GM10248 (cell line): ENCODE data around the gene MLXIP.

Experiments
- CTCF ChIA-PET: fragments of 300-600 bp; sonication (Branson Sonifier 250); formaldehyde crosslinking; extraction: SDS; loops from one replicate; lab custom pipeline; 2021; ENCODE audit warnings: antibody characterized with exemption; lab: Yijun Ruan, JAX
- POLR2A ChIA-PET: fragments of 350-650 bp; sonication (Branson Sonifier 250); formaldehyde crosslinking; extraction: SDS; loops from one replicate; lab custom pipeline; 2020; ENCODE audit warnings: antibody characterized with exemption; lab: Yijun Ruan, JAX
- DNase-seq: peaks from one replicate; pipeline ENCODE4 v3.0.0; 2012; ENCODE audit errors: extremely low spot score
- TF ChIP-seq, protein P1 (sequence below): IDR thresholded peaks from 2 replicates; pipeline ENCODE4 v1.5.1; 2012; ENCODE audit warnings: mild to moderate bottlenecking, low read depth; ENCODE audit errors: extremely low read depth, missing control alignments, control extremely low read depth

The MLXIP gene

DNA sequence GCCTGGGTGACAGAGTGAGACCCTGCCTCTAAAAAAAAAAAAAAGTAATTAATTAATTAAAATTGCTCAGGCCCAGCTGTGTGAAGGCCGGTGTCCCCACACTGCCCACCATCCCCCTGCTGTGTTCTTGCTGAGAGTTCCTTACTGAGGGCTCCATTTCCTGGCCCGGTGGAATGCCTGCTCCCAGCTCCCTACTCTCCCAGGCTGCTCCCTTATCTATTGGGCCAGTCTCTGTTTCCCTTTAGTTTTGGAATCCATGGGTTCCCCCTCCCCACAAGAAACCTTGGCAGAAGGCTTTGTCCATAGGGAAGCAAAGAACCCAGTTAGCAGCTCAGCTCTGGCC lies 19.0 kb downstream of the MLXIP start:
- POLR2A ChIA-PET, result no interaction called here
- TF ChIP-seq, protein P1, sequence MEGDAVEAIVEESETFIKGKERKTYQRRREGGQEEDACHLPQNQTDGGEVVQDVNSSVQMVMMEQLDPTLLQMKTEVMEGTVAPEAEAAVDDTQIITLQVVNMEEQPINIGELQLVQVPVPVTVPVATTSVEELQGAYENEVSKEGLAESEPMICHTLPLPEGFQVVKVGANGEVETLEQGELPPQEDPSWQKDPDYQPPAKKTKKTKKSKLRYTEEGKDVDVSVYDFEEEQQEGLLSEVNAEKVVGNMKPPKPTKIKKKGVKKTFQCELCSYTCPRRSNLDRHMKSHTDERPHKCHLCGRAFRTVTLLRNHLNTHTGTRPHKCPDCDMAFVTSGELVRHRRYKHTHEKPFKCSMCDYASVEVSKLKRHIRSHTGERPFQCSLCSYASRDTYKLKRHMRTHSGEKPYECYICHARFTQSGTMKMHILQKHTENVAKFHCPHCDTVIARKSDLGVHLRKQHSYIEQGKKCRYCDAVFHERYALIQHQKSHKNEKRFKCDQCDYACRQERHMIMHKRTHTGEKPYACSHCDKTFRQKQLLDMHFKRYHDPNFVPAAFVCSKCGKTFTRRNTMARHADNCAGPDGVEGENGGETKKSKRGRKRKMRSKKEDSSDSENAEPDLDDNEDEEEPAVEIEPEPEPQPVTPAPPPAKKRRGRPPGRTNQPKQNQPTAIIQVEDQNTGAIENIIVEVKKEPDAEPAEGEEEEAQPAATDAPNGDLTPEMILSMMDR, result no peak
- DNase-seq, result no peak
- CTCF ChIA-PET, result interaction anchor here (1.5 to 4.3 kb wide), 5 partner anchors 9 to 94 kb away, joined by 3 to 20 read pairs (median 10); no protein-coding TSS in a partner anchor

DNA sequence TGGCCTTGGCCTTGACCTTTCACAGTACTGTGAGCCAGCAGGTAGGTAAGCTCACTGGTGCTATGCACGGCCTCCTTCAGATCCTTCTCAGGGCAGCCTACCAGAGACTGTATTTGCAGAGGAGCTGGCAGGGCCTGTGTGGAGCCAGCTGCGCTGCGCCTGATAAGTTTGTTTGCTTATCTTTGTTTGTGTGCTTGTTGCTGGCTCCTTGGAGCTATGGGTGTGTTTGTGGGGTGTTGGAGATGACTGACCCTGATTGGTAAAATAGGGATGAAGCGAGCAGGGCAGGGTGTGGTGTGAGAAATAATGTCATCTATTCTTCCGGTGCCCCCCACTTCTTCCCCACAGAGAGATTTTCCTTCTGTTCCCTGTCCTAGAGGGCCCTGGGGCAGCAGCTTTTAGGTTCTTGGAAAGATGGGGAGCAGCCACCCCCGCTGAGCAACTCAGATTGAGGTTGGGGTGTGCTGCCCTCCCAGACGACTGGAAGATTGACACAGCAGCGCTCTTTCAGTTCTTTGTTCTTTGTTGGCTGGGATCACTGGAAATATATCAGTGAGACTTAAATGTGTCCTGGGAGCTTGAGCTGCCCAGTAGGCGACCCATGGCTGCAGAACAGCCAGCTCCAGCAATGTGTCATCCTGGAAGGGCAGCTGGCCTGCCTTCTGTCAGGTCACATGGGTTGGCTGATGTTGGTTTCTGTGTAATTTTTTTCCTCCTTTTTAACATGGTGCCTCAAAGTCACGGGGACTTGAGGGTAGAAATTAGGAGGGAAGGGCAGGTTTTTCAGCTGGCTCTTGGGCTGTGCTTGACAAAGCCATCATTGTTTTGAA lies 19.6 kb downstream of the MLXIP start:
- DNase-seq, result no peak
- TF ChIP-seq, protein P1, result no peak
- CTCF ChIA-PET, result interaction anchor here (1.5 to 4.3 kb wide), 5 partner anchors 9 to 93 kb away, joined by 3 to 20 read pairs (median 10); no protein-coding TSS in a partner anchor
- POLR2A ChIA-PET, result no interaction called here

DNA sequence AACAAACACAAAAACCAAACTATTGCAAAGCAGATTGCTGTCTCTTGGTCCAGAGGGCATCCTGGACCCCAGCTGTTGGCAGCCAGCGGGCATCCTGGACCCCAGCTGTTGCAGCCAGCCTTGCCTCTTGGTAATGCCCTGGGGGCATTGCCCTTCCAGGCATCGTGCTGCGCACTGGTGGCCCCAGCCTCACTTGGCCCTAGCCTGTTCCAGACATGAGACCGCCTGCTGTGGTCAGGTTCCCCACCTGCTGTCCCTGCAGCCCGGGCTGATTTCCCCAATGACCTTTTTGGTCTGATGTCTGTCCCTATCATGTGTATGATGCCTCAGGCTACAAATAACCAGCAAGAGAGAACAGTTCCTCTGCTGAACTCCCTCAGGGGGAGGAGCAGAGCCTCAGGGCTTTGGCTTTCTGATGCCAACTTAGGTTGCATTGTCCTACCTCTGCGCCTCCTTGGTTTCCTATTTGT lies 20.8 kb downstream of the MLXIP start:
- TF ChIP-seq, protein P1, result no peak
- DNase-seq, result no peak
- CTCF ChIA-PET, result interaction anchor here (0.9 to 2.5 kb wide), 3 partner anchors 8 to 92 kb away, joined by 3 to 11 read pairs (median 6); no protein-coding TSS in a partner anchor
- POLR2A ChIA-PET, result no interaction called here

DNA sequence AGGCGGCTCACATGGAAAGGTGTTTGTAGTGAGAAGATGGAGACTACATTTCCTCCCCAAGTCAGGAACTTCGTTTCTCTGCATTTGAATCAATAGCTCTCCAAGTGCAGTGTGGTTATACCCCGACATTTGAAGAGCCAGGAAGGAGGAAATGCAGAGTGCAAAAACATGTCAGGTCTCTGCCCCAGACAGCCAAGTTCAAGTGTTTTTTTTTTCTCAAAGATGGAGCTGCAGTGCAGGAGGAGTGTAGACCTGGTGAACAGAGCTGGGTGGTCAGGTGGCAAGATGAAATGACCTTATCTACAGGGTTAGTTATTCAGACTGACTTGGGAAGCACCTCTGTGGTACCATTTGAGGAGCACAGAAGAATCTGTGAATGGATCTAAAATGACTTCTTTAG lies 21.3 kb downstream of the MLXIP start:
- POLR2A ChIA-PET, result no interaction called here
- no peak for DNase-seq
- CTCF ChIA-PET, result interaction anchor here (0.9 to 1.6 kb wide), 2 partner anchors 23 to 24 kb away, joined by 3 to 4 read pairs; no protein-coding TSS in a partner anchor
- TF ChIP-seq, protein P1, result no peak

DNA sequence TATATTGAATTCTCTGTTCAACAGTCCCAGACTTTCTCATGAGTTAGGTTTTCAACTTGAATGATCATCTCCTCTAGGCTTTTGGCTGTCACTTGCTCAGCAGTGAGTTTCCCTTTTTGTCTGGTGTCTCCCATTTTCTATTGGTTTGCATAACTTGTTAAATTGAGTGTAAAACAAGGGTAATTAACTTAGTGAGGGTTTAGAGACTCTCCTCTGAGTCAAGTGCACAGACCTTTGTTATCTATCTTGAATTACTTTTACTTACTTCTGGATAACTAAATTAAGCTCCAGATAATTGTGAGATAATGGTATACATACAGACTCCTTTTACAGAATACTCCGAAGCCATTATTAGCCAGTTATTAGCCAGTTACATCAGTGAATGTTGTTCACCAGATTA lies 22.0 kb downstream of the MLXIP start:
- TF ChIP-seq, protein P1, result no peak
- ChIA-PET POLR2A (no interaction called here), CTCF (interaction anchor here (0.7 to 1.6 kb wide), 2 partner anchors 23 to 53 kb away, joined by 3 to 4 read pairs; no protein-coding TSS in a partner anchor)
- no peak for DNase-seq

DNA sequence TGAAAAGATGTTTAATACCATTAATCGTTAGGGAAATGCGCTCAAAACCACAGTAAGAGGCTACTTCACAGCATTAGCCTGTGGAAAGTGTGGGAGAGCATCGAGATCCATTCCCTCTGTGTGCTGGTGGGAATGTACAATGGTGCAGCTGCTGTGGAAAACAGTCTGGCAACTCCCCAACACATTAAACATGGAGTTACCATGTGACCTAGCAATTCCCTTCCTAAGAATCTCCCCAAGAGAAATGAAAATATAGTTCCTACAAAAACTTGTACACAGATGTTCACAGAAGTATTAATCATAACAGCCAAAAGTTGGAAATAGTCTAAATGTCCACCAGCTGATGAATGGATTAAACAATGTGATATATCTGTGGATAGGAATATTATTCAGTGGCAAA lies 23.8 kb downstream of the MLXIP start:
- DNase-seq, result no peak
- CTCF ChIA-PET, result interaction anchor here (1.3 to 2.4 kb wide), 2 partner anchors 12 to 48 kb away, joined by 3 to 6 read pairs; no protein-coding TSS in a partner anchor
- POLR2A ChIA-PET, result no interaction called here
- TF ChIP-seq, protein P1, result no peak
